NCI-H1092 (cell line): ENCODE results near the gene RTN4.
"Not testable (repeated sequence)": the region's sequence is repeated elsewhere in the genome, so short reads cannot be mapped to it uniquely, and the experiment has no call there.

Experiments
- DNase-seq: peaks from one replicate; lab custom pipeline; 2025; lab: John Stamatoyannopoulos, UW

The RTN4 gene

GRCh38 chr2:55010149-55010591 lies 40.1 kb downstream of the RTN4 start:
- no peak for DNase-seq

- no peak for DNase-seq
Observed at GRCh38 chr2:55009277-55010060, 40.8 kb downstream of the RTN4 start.

DNA sequence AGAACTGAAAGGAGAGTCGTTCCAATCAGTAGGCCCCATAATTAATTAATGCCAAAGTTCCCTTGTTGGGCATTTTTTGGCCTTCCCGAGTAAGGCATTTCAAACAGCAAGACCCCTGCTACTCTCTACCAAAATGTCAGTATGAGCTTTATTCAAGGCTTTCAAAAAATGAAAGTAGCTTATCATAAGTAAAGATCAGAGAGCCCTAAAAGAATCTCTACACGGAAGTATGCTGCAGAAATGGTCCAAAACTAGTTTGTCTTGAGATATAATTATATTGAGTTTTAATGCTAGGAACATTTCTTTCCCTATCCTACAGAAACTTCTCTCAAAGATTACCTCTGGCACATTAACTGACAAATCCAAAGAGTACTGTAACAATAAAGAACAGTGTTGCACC lies 43.9 kb downstream of the RTN4 start:
- no peak for DNase-seq

DNA sequence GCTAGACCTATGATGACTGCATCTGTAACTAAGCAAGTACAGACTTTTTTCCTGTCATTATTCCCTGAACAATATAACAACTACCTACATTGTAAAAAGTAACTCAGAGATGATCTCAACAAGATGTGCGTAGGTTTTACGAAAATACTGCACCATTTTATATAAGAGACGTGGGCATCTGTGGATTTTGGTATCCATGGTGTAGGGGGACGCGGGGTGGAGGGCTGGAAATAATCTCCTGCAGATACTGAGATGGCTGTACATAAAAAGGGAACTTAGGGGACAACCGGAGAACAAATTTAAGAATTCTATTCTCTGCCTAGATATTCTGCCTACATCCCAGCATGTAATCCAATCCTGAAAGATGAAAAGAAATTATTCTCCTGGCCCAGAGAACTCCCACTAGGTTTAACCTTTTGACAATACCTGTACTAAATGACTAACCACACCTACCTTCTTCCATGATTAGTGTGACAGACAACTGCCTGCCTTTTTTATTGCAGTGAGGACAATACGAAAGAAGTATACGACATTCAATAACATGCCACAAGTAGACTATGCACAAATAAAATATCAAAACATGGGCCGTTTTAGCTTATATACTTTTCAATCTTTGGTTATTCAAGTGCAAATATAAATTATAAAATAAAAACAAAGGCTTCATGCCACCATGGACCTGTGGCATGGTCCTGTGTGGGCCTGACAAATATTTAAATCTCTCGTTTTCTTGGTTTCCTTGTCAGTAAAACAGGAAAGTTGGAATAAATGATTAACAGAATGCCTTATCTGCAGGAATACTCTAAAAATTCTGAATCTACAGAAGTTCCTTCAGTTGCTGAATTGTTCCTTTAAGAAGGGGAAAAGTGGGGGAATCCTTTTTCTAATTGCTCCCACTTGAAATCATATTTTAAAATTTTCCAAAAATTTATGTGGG lies 46.3 kb downstream of the RTN4 start:
- DNase-seq, result no peak

GRCh38 chr2:55001716-55002115 lies 48.5 kb downstream of the RTN4 start:
- DNase-seq, result no peak

- DNase-seq, result no peak
Observed at GRCh38 chr2:55000341-55000740, 49.9 kb downstream of the RTN4 start.

DNA sequence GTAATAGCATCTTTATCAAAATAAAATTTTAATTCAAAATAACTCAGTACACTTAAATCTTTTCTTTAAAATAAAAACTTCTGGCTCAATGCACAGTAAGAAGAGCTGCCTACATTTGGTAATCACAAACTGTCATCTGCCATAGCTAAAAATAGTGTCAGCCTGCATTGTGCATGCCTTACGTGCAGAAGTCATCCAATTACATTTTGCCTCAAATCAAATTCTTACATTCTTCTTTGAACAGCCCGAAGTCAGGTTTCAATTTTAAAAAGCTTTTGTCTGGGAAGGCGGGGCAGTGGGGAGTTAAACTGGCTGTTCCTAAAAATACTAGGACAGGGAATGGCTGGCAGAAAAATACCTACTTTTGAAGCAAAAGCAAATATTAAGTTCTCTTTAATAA lies 51.1 kb downstream of the RTN4 start:
- DNase-seq, result no peak

- no peak for DNase-seq
Observed at GRCh38 chr2:54997826-54998225, 52.4 kb downstream of the RTN4 start.

DNA sequence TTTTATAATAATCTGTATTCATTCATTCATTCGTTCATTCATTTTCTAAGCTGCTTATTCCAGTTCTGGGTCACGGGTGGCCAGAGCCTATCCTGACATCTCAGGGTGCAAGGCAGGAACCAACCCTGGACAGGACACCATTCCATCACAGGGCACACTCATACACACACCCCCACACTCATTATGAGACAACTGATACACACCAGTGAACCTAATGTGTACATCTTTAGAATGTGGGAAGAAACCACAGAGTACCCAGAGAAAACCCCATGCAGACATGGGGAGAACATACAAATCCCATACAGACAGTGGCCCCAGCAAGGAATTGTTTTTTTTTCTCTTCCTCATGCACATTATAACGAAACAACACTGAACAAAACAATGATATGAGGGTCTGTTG lies 54.7 kb downstream of the RTN4 start:
- DNase-seq, result no peak

- DNase-seq, result not testable (repeated sequence)
Observed at GRCh38 chr2:54990694-54991093, 59.6 kb downstream of the RTN4 start.

DNA sequence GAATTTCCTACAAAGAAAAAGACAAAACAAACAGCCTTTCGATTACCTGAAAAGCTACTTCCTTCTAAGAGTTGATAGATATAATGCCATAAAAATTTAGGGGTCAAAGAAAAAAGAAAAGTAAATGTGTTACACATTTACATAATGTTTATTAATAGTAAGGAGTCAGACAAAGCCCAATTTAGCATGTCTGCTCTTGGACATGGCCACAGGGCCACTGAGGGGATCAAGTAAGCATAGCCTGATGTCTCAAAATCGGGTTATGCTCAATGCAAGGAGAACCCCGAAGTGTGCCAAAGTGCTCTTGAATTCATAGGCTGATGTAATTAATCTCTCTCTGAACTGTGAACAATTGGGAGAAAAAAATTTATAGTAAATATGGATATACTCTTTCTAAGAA lies 61.6 kb downstream of the RTN4 start:
- no peak for DNase-seq

DNA sequence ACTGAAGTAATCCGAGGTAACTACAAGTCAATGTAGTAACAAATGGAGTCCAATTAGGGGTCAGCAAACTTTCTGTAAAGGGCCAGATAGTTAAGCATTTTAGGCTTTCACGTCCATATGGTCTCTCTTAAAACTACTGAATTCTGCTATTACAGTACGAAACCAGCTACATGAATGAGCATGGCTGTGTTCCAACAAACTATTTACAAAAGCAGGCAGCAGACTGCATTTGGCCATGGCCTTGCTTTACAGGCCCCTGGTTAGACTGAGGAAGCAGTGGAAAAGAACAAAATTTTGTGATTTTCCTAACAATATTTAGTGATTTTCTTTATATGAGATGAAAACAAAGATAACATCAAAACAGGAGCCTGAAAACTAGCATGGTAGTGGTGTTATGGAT lies 64.0 kb downstream of the RTN4 start:
- no peak for DNase-seq

- no peak for DNase-seq
Observed at GRCh38 chr2:54984476-54984875, 65.8 kb downstream of the RTN4 start.

DNA sequence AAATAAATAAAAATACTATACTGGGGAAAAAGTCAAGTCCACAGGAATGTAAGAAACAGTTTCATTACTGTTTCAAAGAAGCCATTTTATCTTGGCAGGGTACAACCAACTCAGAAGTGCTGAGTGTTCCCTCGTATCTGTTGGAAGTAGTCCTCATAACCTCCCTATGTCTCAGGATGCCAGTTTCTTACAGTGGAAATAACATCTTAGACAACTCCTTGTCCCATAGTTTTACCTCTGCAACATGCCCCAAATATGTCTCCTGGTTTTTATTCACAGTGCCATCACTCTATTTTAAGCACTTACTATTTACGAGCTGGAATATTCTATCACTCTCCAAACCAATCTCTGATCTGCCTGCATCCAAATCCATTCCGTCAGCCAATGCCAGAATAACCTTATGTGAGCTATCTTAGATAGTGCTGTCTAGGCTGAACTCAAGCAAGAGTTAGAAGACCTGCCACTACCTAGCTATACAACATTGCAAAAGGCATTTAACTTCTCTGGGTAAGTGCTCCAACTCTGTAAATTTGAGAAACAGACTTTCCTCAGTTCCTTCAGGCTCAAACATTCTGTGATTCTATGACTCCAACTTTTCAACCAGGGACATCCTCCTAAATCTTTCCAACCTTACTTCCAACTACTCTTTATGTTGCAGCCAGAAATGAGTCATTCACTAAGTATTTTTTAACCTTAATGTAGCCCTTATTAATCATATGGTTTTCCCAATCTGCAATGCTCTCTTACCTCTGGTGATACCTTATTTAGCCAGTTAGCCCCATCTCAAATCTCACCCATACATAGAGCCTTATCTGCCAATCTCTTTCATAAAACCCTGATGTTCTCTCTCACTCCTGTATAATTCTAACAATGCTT lies 66.7 kb downstream of the RTN4 start:
- DNase-seq, result no peak

GRCh38 chr2:54981385-54981784 lies 68.9 kb downstream of the RTN4 start:
- no peak for DNase-seq

DNA sequence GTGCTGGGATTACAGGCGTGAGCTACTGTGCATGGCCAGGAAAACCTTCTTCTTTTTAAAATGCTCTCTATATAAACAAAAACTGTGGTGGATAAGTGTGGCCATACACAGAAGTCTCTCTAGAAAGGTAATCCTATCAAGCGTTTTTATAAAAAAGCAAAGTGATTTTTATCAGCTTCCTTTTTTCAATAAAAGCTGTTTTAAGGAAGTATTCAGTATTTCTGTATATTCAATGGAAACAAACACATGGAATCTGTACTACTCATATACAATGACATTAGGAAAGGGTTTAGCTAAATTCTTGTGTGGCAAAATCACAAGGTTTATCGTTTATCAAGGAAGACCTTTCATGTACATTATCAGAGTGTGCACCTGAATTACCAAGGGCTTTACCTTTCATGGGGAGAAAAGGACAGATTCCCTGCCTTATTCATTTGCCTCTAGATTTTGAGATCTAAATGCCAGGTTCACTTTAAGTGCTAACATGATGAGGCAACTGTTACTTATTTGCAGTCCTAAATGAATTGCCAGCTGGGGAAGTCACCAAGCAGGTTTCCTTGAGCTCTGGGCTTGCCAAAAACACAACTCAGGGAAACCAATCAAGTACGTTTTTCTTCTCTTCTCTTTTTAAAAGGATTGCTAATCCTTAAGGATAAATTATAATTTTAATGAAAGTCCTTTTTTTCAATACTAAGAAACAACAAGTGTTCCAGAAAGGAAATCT lies 70.8 kb downstream of the RTN4 start:
- no peak for DNase-seq

DNA sequence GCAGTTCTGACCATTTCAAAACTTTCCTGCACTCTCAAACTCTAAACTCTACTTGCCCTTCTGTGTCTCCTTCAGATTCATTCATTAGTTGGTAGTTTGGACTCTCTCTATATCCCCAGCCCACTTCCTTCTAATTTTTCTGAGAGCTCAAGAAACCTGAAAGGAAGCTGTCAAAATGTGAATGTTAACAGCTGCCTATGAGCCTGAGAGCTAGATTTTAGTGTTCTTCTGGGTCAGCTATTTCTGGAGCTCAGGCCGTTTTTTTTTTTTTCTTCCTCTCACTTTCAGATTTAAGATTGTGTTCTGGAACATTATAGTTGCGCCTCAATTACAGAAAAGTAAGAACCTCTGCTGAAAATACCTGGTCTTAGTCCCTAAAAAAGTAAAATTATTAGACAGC lies 73.1 kb downstream of the RTN4 start:
- DNase-seq, result no peak

GRCh38 chr2:54975598-54976492 lies 74.4 kb downstream of the RTN4 start:
- no peak for DNase-seq

- no peak for DNase-seq
Observed at GRCh38 chr2:54975175-54975574, 75.1 kb downstream of the RTN4 start.

- no peak for DNase-seq
Observed at GRCh38 chr2:54969940-54970338, 80.3 kb downstream of the RTN4 start.
